GM21528 (cell line): ENCODE results near the gene PCDHA4.
"Not testable (repeated sequence)": the region's sequence is repeated elsewhere in the genome, so short reads cannot be mapped to it uniquely, and the experiment has no call there.

Source experiments
- ATAC-seq: cut with Tn5 transposase; IDR thresholded peaks from one replicate; pipeline ENCODE4 v1.9.1; 2021; ENCODE audit warnings: mild to moderate bottlenecking, moderate library complexity; ENCODE audit not compliant: unreplicated experiment, low FRiP score

The PCDHA4 gene

DNA sequence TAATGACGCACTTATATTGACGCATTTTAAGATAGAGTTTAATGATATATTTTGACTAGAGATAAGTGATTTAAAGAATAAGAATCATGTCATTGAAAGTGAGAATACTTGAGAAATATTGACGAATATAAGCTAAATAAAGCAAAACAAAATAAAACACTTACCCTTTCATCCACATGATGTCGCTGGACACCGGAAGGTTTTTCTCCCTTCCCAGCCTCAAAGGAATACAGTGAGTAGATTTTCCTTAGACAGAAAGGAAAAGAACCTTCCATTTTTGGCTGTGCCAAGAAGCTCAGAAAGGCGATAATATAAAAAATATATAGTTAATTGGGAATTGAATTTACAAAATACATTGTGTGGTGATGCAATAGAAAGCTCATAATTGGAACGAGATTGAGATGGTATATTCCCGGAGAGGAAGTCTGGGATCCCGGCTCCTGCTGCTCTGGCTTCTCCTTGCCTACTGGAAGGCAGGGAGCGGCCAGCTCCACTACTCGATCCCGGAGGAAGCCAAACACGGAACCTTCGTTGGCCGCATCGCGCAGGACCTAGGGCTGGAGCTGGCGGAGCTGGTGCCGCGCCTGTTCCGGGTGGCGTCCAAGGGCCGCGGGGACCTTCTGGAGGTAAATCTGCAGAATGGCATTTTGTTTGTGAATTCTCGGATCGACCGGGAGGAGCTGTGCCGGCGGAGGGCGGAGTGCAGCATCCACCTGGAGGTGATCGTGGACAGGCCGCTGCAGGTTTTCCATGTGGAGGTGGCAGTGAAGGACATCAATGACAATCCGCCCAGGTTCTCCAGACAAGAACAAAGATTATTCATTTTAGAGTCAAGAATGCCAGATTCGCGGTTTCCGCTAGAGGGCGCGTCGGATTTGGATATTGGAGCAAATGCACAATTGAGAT, 14.8 kb downstream of the PCDHA4 start, which contains the start of gene PCDHA5:
Gene PCDHA5, plus strand, starts transcription at position 239 of the 906 bp plus-strand sequence.
- ATAC-seq: no peak

GRCh38 chr5:140822281-140822629, 15.4 kb downstream of the PCDHA4 start:
- ATAC-seq: no peak

GRCh38 chr5:140822969-140823368, 16.1 kb downstream of the PCDHA4 start:
- not testable (repeated sequence) for ATAC-seq

- no peak for ATAC-seq
Measured at GRCh38 chr5:140823475-140823874, 16.6 kb downstream of the PCDHA4 start.

GRCh38 chr5:140827704-140828361, 21.0 kb downstream of the PCDHA4 start, which contains the start of gene PCDHA6:
TSS of gene PCDHA6 (plus strand) at chr5:140827960. CDS start at chr5:140828092, 132 bp downstream.
- no peak for ATAC-seq

DNA sequence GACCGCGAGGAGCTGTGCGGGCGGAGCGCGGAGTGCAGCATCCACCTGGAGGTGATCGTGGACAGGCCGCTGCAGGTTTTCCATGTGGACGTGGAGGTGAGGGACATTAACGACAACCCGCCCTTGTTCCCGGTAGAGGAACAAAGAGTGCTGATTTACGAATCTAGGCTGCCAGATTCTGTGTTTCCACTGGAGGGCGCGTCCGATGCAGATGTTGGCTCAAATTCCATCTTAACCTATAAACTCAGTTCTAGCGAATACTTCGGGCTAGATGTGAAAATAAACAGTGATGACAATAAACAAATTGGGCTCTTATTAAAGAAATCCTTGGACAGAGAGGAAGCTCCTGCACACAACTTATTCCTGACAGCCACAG, 21.5 kb downstream of the PCDHA4 start:
- no peak for ATAC-seq

GRCh38 chr5:140829511-140830501, 22.9 kb downstream of the PCDHA4 start:
- ATAC-seq: not testable (repeated sequence)

DNA sequence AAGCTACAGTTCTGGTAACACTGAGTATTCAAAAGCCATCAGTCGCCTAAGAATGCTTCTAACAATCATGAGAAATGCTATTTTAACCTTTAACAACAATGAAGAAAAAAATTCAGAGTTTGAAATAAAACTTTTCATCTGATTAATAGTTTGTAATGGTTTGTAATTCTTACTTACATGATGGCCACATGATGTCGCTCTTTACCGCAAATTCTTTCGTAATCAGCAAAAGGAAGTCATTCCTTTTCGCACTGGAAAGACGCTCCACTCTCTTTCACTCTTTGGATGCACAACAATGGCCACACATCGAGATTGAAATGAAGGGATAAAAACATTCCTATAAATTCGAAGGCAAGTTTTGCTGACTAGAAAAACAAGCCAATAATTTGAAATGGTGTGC, 27.1 kb downstream of the PCDHA4 start, which contains the start of gene PCDHA7:
Gene PCDHA7, plus strand, starts transcription at position 277 of the 400 bp plus-strand sequence. Its CDS starts 115 bp downstream, at position 392.
- ATAC-seq: no peak

GRCh38 chr5:140834439-140835008, 27.7 kb downstream of the PCDHA4 start:
- ATAC-seq: not testable (repeated sequence)

GRCh38 chr5:140835622-140836510, 29.0 kb downstream of the PCDHA4 start:
- no peak for ATAC-seq

GRCh38 chr5:140840978-140841962, 34.4 kb downstream of the PCDHA4 start, which contains the start of gene PCDHA8:
TSS of gene PCDHA8 (plus strand) at chr5:140841187. CDS start at chr5:140841322, 135 bp downstream.
- no peak for ATAC-seq

- no peak for ATAC-seq
Measured at GRCh38 chr5:140842798-140843733, 36.2 kb downstream of the PCDHA4 start.

DNA sequence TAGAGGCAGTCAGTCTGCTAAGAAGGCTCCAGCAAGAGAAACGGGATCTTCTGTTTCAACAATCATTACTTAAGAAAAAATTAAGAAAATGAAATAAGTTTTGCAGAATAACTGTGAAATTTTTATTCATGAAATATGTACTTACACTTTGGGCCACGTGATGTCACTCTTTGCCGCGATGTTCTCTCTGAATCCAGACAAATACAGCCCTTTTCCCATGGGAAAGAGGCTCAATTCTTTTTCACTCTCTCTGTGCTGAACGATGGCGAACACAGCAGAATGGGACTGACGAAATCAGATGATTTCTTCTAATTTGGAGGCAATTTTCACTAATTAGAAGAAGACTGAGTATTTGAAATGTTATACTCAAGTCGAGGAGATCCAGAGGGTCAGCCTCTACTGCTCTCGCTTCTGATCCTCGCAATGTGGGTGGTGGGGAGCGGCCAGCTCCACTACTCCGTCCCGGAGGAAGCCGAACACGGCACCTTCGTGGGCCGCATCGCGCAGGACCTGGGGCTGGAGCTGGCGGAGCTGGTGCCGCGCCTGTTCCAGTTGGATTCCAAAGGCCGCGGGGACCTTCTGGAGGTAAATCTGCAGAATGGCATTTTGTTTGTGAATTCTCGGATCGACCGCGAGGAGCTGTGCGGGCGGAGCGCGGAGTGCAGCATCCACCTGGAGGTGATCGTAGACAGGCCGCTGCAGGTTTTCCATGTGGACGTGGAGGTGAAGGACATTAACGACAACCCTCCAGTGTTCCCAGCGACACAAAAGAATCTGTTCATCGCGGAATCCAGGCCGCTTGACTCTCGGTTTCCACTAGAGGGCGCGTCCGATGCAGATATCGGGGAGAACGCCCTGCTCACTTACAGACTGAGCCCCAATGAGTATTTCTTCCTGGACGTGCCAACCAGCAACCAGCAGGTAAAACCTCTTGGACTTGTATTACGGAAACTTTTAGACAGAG, 41.6 kb downstream of the PCDHA4 start, which contains the start of gene PCDHA9:
Gene PCDHA9, plus strand, starts transcription at position 244 of the 964 bp plus-strand sequence. Its CDS starts 114 bp downstream, at position 358.
- ATAC-seq: not testable (repeated sequence)

DNA sequence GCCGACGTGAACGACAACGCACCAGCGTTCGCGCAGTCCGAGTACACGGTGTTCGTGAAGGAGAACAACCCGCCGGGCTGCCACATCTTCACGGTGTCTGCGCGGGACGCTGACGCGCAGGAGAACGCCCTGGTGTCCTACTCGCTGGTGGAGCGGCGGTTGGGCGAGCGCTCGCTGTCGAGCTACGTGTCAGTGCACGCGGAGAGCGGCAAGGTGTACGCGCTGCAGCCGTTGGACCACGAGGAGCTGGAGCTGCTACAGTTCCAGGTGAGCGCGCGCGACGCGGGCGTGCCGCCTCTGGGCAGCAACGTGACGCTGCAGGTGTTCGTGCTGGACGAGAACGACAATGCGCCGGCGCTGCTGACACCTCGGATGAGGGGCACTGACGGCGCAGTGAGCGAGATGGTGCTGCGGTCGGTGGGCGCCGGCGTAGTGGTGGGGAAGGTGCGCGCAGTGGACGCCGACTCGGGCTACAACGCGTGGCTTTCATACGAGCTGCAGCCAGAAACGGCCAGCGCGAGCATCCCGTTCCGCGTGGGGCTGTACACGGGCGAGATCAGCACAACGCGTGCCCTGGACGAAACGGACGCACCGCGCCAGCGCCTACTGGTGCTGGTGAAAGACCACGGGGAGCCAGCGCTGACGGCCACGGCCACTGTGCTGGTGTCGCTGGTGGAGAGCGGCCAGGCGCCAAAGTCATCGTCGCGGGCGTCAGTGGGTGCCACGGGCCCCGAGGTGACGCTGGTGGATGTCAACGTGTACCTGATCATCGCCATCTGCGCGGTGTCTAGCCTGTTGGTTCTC, 43.2 kb downstream of the PCDHA4 start:
- ATAC-seq: not testable (repeated sequence)
